ENCODE results near the gene PCBP3.

GRCh38 chr21:45839274-45839673 is 195.7 kb downstream of the PCBP3 start:
- TF ChIP-seq CTCF (IDR thresholded peaks at IDR 0.05; ENCODE audit: insufficient read depth, low read length, poor library complexity, severe bottlenecking) (no peak), EZH2phosphoT487 (conservative IDR thresholded peaks at IDR 0.05; ENCODE audit: low read length) (no peak)

Measured in SU-DHL-6 (cell line).